Osteoblast (primary cell): ENCODE results near the gene CD47. TPM values are rescaled to one million over a fixed set of nuclear protein-coding genes. Genes with fewer than 3 reads are reported as not detected.

Experiments
- DNase-seq: peaks from one replicate; pipeline ENCODE4 v3.0.0; 2011; ENCODE audit warnings: low spot score, mixed read lengths; ENCODE audit not compliant: insufficient read length; ENCODE audit errors: missing footprints
- H2AFZ ChIP-seq: 2 replicates; pipeline ENCODE4 v1.6.0; 2011; ENCODE audit warnings: mild to moderate bottlenecking, low read length
- H3K27ac ChIP-seq: 2 replicates; pipeline ENCODE4 v1.5.1; 2011; ENCODE audit warnings: mild to moderate bottlenecking, low read depth, low read length, moderate library complexity
- H3K27me3 ChIP-seq: 2 replicates; pipeline ENCODE4 v1.6.0; 2012; ENCODE audit warnings: mild to moderate bottlenecking, control low read depth, inconsistent platforms, low read length, moderate library complexity; ENCODE audit not compliant: insufficient read depth
- H3K36me3 ChIP-seq: 2 replicates; pipeline ENCODE4 v1.5.1; 2011; ENCODE audit warnings: mild to moderate bottlenecking, low read length, control low read depth, moderate library complexity; ENCODE audit not compliant: insufficient read depth
- H3K4me1 ChIP-seq: 2 replicates; pipeline ENCODE4 v1.5.1; 2011; ENCODE audit warnings: mild to moderate bottlenecking, low read length, control low read depth, moderate library complexity; ENCODE audit not compliant: insufficient read depth
- H3K4me2 ChIP-seq: 2 replicates; pipeline ENCODE4 v1.6.0; 2011; ENCODE audit warnings: mild to moderate bottlenecking, low read length; ENCODE audit not compliant: insufficient read depth
- H3K4me3 ChIP-seq: fragments of 200-600 bp; sonication (generic); 3 replicates; pipeline ENCODE4 v1.5.1; 2012; ENCODE audit warnings: mild to moderate bottlenecking, low read length, inconsistent platforms; ENCODE audit not compliant: insufficient read depth
- H3K79me2 ChIP-seq: 2 replicates; pipeline ENCODE4 v1.6.0; 2012; ENCODE audit warnings: mild to moderate bottlenecking, low read length, control low read depth, inconsistent platforms; ENCODE audit not compliant: insufficient read depth
- H3K9me3 ChIP-seq: 2 replicates; pipeline ENCODE4 v1.5.1; 2011; ENCODE audit warnings: low read depth, low read length, control low read depth
- H4K20me1 ChIP-seq: 2 replicates; pipeline ENCODE4 v1.6.0; 2012; ENCODE audit warnings: mild to moderate bottlenecking, low read length, control low read depth; ENCODE audit not compliant: insufficient read depth
- CTCF ChIP-seq: IDR thresholded peaks from 2 replicates; pipeline ENCODE4 v1.5.1; 2011; ENCODE audit warnings: mild to moderate bottlenecking, low read depth, low read length, moderate library complexity; ENCODE audit errors: extremely low read depth
- total RNA-seq: library from RNA; depleted of rRNA; stranded (reverse); fragments of >200 nt; gene quantifications from 2 replicates; pipeline ENCODE4 v1.2.3, GENCODE V29; 2012

CD47 gene
- total RNA-seq, 1 donor = 72.7 TPM

- peak overlapping the region; percentile 96 for H3K4me3 ChIP-seq
- peaks cover 19% of the 10 kb centered on the region for H3K4me1 ChIP-seq
- H3K27me3 ChIP-seq = peaks cover 3% of the 10 kb centered on the region
- peaks cover 13% of the 10 kb centered on the region for H4K20me1 ChIP-seq
- H2AFZ ChIP-seq = peak overlapping the region; percentile 96
- peaks cover 64% of the 10 kb centered on the region for H3K79me2 ChIP-seq
- peak; percentile 66 for DNase-seq
- no peaks in the 10 kb centered on the region for H3K9me3 ChIP-seq
- H3K27ac ChIP-seq = peak overlapping the region; percentile 85
- H3K4me2 ChIP-seq = peak overlapping the region; percentile 92
- no peaks in the 10 kb centered on the region for H3K36me3 ChIP-seq
- no peak for TF ChIP-seq CTCF
Observed at GRCh38 chr3:108089579-108089978, 1.3 kb downstream of the CD47 start.

GRCh38 chr3:108088697-108089096 is 2.1 kb downstream of the CD47 start:
- peak overlapping the region; percentile 92 for H3K4me2 ChIP-seq
- H4K20me1 ChIP-seq = peaks cover 16% of the 10 kb centered on the region
- peak overlapping the region; percentile 37 for H3K27ac ChIP-seq
- no peak for TF ChIP-seq CTCF
- DNase-seq = no peak
- H3K4me1 ChIP-seq = peaks cover 19% of the 10 kb centered on the region
- peaks cover 73% of the 10 kb centered on the region for H3K79me2 ChIP-seq
- H3K4me3 ChIP-seq = peak overlapping the region; percentile 96
- no peaks in the 10 kb centered on the region for H3K36me3 ChIP-seq
- no peak overlapping the region for H2AFZ ChIP-seq
- peaks cover 3% of the 10 kb centered on the region for H3K27me3 ChIP-seq
- no peaks in the 10 kb centered on the region for H3K9me3 ChIP-seq

- Histone ChIP-seq H3K9me3 (no peaks in the 10 kb centered on the region), H4K20me1 (peaks cover 16% of the 10 kb centered on the region), H3K27me3 (peaks cover 3% of the 10 kb centered on the region), H2AFZ (no peak overlapping the region), H3K79me2 (peaks cover 78% of the 10 kb centered on the region), H3K27ac (no peak overlapping the region), H3K4me3 (no peak overlapping the region), H3K4me2 (peak overlapping the region; percentile 30), H3K36me3 (no peaks in the 10 kb centered on the region), H3K4me1 (peaks cover 19% of the 10 kb centered on the region)
- no peak for TF ChIP-seq CTCF
- no peak for DNase-seq
Observed at GRCh38 chr3:108088146-108088545, 2.7 kb downstream of the CD47 start.

- Histone ChIP-seq H3K9me3 (no peaks in the 10 kb centered on the region), H3K36me3 (no peaks in the 10 kb centered on the region), H2AFZ (no peak overlapping the region), H3K4me3 (no peak overlapping the region), H3K4me2 (no peak overlapping the region), H3K4me1 (peaks cover 18% of the 10 kb centered on the region), H4K20me1 (peaks cover 16% of the 10 kb centered on the region), H3K27ac (no peak overlapping the region), H3K27me3 (peaks cover 2% of the 10 kb centered on the region), H3K79me2 (peaks cover 90% of the 10 kb centered on the region)
- TF ChIP-seq CTCF = no peak
- no peak for DNase-seq
Observed at GRCh38 chr3:108086653-108087052, 4.2 kb downstream of the CD47 start.
